Epithelial cell of proximal tubule (primary cell): ENCODE measurements around the gene TBC1D1. TPM values are rescaled to one million over a fixed set of nuclear protein-coding genes. Genes with fewer than 3 reads are reported as not detected.

Experiments
- DNase-seq: peaks from one replicate; pipeline ENCODE4 v3.0.0-alpha.2; 2011; ENCODE audit warnings: low read depth
- H3K4me3 ChIP-seq: 2 replicates; pipeline ENCODE4 v1.5.1; 2011; ENCODE audit warnings: low read depth, mild to moderate bottlenecking, low read length
- total RNA-seq: library from RNA; depleted of rRNA; stranded (reverse); fragments of >200 nt; gene quantifications from 2 replicates; pipeline ENCODE4 v1.2.3, GENCODE V29; 2015
- TF ChIP-seq, protein P1 (sequence below): conservative IDR thresholded peaks from 2 replicates; pipeline ENCODE4 v1.5.1; 2012; ENCODE audit warnings: low read depth, mild to moderate bottlenecking, low read length

Gene TBC1D1
- total RNA-seq, 1 donor from 2014 or later: 157 TPM

GRCh38 chr4:38068107-38068506 lies 177.2 kb downstream of the TBC1D1 start:
- no peak for DNase-seq
- no peak overlapping the region for H3K4me3 ChIP-seq
- TF ChIP-seq, protein P1, sequence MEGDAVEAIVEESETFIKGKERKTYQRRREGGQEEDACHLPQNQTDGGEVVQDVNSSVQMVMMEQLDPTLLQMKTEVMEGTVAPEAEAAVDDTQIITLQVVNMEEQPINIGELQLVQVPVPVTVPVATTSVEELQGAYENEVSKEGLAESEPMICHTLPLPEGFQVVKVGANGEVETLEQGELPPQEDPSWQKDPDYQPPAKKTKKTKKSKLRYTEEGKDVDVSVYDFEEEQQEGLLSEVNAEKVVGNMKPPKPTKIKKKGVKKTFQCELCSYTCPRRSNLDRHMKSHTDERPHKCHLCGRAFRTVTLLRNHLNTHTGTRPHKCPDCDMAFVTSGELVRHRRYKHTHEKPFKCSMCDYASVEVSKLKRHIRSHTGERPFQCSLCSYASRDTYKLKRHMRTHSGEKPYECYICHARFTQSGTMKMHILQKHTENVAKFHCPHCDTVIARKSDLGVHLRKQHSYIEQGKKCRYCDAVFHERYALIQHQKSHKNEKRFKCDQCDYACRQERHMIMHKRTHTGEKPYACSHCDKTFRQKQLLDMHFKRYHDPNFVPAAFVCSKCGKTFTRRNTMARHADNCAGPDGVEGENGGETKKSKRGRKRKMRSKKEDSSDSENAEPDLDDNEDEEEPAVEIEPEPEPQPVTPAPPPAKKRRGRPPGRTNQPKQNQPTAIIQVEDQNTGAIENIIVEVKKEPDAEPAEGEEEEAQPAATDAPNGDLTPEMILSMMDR: no peak

GRCh38 chr4:38069271-38069760 lies 178.4 kb downstream of the TBC1D1 start:
- DNase-seq: no peak
- TF ChIP-seq, protein P1: peak; percentile 53
- no peak overlapping the region for H3K4me3 ChIP-seq

DNA sequence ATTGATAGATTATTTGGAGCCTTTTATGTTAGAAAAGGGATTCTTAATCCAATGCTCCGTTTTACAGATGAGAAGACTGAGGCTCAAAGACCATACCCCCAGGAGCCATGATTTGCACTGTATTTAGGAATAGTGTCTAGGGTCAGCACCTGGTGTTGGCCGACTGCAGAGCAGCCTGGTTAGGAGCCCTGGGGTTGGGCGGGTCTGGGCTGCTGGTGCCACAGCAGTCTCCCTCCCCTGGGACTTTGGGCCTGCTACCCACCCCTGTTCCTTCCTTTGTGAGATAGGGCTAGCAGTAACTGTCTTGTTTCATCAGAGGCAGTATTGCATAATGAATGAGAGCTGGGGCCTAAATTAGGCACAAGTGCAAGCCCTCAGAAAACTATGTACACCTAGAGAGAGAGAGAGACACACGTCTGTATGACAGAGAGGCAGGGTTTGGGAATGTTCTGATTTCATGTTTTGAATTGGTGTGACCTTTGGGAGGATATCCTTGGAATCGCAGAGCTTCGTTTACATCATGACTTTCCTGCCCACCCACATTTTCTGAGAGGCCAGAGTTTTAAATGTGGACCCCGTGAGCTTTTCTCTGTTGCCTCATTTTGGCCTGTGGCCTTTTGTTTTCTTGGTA lies 181.0 kb downstream of the TBC1D1 start:
- no peak for DNase-seq
- H3K4me3 ChIP-seq: no peak overlapping the region
- TF ChIP-seq, protein P1: no peak

DNA sequence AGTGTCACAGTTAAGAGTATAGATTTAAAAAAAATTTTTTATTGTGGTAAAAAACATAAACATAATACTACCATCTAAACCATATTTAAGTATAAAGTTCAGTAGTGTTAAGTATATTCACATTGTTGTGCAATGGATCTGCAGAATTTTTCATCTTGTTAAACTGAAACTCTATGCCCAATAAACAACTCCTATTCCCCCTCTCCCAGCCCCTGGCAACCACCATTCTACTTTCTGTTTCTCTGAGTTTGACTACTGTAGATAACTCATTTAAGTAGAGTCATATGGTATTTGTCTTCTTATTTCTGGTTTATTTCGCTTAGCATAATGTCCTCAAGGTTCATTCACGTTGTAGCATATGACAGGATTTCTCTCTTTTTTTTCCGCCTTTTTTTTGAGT lies 181.7 kb downstream of the TBC1D1 start:
- TF ChIP-seq, protein P1: no peak
- DNase-seq: no peak
- H3K4me3 ChIP-seq: no peak overlapping the region

- TF ChIP-seq, protein P1: no peak
- DNase-seq: no peak
- H3K4me3 ChIP-seq: no peak overlapping the region
Measured at GRCh38 chr4:38073596-38074234, 182.8 kb downstream of the TBC1D1 start.

GRCh38 chr4:38075370-38076152 lies 184.7 kb downstream of the TBC1D1 start:
- H3K4me3 ChIP-seq: no peak overlapping the region
- DNase-seq: no peak
- TF ChIP-seq, protein P1: no peak
